Measurements from ENCODE around the gene DYNC2H1.

DYNC2H1 gene

GRCh38 chr11:103525069-103525468, 415.8 kb downstream of the DYNC2H1 start:
- Histone ChIP-seq H3K27ac (no peak overlapping the region), H3K4me2 (no peak overlapping the region), H3K4me3 (IDR thresholded peaks at IDR 0.05; ENCODE audit: insufficient read depth, low read depth, low read length) (no peak overlapping the region), H3K4me1 (ENCODE audit: low read depth, poor library complexity, severe bottlenecking) (no peaks in the 10 kb centered on the region), H3K36me3 (ENCODE audit: insufficient read depth) (no peaks in the 10 kb centered on the region), H3K27me3 (ENCODE audit: insufficient read depth, low read depth) (no peaks in the 10 kb centered on the region), H3K79me2 (ENCODE audit: insufficient read depth, low read depth) (no peaks in the 10 kb centered on the region), H2AFZ (ENCODE audit: low read depth) (no peak overlapping the region), H4K20me1 (ENCODE audit: insufficient read depth) (no peaks in the 10 kb centered on the region), H3K9ac (no peak overlapping the region)
- TF ChIP-seq CTCF (conservative IDR thresholded peaks at IDR 0.05; ENCODE audit: low read depth, low read length), result no peak

- Histone ChIP-seq H2AFZ (ENCODE audit: low read depth) (no peak overlapping the region), H4K20me1 (ENCODE audit: insufficient read depth) (no peaks in the 10 kb centered on the region), H3K4me3 (IDR thresholded peaks at IDR 0.05; ENCODE audit: insufficient read depth, low read depth, low read length) (no peak overlapping the region), H3K36me3 (ENCODE audit: insufficient read depth) (no peaks in the 10 kb centered on the region), H3K27me3 (ENCODE audit: insufficient read depth, low read depth) (no peaks in the 10 kb centered on the region), H3K79me2 (ENCODE audit: insufficient read depth, low read depth) (no peaks in the 10 kb centered on the region), H3K27ac (no peak overlapping the region), H3K9ac (no peak overlapping the region), H3K4me1 (ENCODE audit: low read depth, poor library complexity, severe bottlenecking) (no peaks in the 10 kb centered on the region), H3K4me2 (no peak overlapping the region)
- TF ChIP-seq CTCF (conservative IDR thresholded peaks at IDR 0.05; ENCODE audit: low read depth, low read length), result no peak
These were observed 418.8 kb downstream of the DYNC2H1 start for GRCh38 chr11:103528046-103528445.

GRCh38 chr11:103528596-103528995, 419.4 kb downstream of the DYNC2H1 start:
- Histone ChIP-seq H3K79me2 (ENCODE audit: insufficient read depth, low read depth) (no peaks in the 10 kb centered on the region), H3K4me2 (no peak overlapping the region), H4K20me1 (ENCODE audit: insufficient read depth) (no peaks in the 10 kb centered on the region), H3K27ac (no peak overlapping the region), H2AFZ (ENCODE audit: low read depth) (no peak overlapping the region), H3K9ac (no peak overlapping the region), H3K4me3 (IDR thresholded peaks at IDR 0.05; ENCODE audit: insufficient read depth, low read depth, low read length) (no peak overlapping the region), H3K27me3 (ENCODE audit: insufficient read depth, low read depth) (no peaks in the 10 kb centered on the region), H3K4me1 (ENCODE audit: low read depth, poor library complexity, severe bottlenecking) (no peaks in the 10 kb centered on the region), H3K36me3 (ENCODE audit: insufficient read depth) (no peaks in the 10 kb centered on the region)
- no peak for TF ChIP-seq CTCF (conservative IDR thresholded peaks at IDR 0.05; ENCODE audit: low read depth, low read length)

- H3K4me3 ChIP-seq (IDR thresholded peaks at IDR 0.05; ENCODE audit: insufficient read depth, low read depth, low read length), result no peak overlapping the region
- H3K4me1 ChIP-seq (ENCODE audit: low read depth, poor library complexity, severe bottlenecking), result no peaks in the 10 kb centered on the region
- no peak overlapping the region for H2AFZ ChIP-seq (ENCODE audit: low read depth)
- no peak overlapping the region for H3K27ac ChIP-seq
- H3K4me2 ChIP-seq, result no peak overlapping the region
- H4K20me1 ChIP-seq (ENCODE audit: insufficient read depth), result no peaks in the 10 kb centered on the region
- H3K9ac ChIP-seq, result no peak overlapping the region
- H3K79me2 ChIP-seq (ENCODE audit: insufficient read depth, low read depth), result no peaks in the 10 kb centered on the region
- no peak for TF ChIP-seq CTCF (conservative IDR thresholded peaks at IDR 0.05; ENCODE audit: low read depth, low read length)
- H3K27me3 ChIP-seq (ENCODE audit: insufficient read depth, low read depth), result no peaks in the 10 kb centered on the region
- H3K36me3 ChIP-seq (ENCODE audit: insufficient read depth), result no peaks in the 10 kb centered on the region
These were observed 420.0 kb downstream of the DYNC2H1 start for GRCh38 chr11:103529181-103529684.

Data from KMS-11 (cell line).